ENCODE results near the gene KNDC1.

- TF ChIP-seq EZH2 (IDR thresholded peaks at IDR 0.05; ENCODE audit: low read length) (no peak), CTCF (optimal IDR thresholded peaks at IDR 0.05 in 1 of 3, IDR thresholded peaks at IDR 0.05 in 1 of 3, conservative IDR thresholded peaks at IDR 0.05 in 1 of 3; ENCODE audit: extremely low read depth in 1 of 3, insufficient read depth in 2 of 3, low read length in 3 of 3) (no peak)
Observed at GRCh38 chr10:133213641-133214467, 53.8 kb downstream of the KNDC1 start.
